Amniotic stem cell (primary cell): ENCODE results near the gene LRRC74B.
"Not testable (repeated sequence)": the region's sequence is repeated elsewhere in the genome, so short reads cannot be mapped to it uniquely, and the experiment has no call there.

ENCODE experiments used
- DNase-seq: peaks from one replicate; lab custom pipeline; 2025; lab: John Stamatoyannopoulos, UW

The LRRC74B gene, protein sequence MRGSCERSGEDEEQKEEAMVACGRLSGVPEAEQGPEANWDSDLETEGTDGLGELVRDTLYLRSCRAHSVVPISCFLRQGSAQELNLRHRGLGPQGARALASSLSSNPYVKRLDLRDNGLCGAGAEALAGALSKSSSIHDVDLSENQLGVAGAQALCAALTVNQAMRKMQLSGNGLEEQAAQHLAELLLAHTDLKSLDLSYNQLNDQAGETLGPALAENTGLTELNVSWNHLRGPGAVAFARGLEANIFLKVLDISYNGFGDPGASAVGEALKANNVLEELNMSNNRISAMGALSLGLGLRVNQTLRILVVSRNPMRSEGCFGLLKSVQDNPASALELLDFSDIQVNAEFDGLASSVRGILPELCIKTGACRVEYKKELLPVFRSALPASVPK

DNA sequence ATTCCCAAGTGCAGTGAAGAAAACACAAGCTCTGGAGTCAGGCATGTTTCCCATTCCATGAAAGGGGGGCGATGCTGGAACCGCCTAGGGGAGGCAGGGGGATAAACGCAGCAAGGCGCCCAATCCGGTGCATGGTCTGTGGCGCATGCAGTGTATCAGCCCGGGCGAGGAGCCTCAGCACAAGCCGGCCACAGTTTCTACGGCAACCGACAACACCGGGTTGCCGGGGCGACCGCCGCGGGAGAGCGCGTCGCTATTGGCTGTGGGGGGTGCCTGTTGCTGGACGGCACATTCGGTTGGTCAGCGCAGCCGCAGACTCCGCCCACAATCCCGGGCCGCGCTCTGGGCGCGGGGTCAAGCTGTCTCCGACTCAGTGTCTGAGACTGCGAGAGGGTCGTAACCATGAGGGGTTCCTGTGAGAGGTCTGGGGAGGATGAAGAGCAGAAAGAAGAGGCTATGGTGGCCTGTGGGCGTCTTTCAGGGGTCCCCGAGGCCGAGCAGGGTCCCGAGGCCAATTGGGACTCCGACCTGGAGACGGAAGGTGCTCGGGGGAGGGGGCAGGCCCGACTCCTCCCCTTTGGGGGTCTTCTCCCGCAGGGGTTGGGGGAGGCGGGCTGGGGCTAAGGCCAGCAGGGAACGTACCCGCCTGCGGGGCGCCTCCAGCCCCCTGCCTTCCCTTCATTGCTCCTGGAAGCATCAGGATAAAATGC lies at the start of gene LRRC74B:
TSS of gene LRRC74B (plus strand) at position 362 of the 710 bp plus-strand sequence. CDS start at position 403, 41 bp downstream.
- peak; percentile 88 for DNase-seq

DNA sequence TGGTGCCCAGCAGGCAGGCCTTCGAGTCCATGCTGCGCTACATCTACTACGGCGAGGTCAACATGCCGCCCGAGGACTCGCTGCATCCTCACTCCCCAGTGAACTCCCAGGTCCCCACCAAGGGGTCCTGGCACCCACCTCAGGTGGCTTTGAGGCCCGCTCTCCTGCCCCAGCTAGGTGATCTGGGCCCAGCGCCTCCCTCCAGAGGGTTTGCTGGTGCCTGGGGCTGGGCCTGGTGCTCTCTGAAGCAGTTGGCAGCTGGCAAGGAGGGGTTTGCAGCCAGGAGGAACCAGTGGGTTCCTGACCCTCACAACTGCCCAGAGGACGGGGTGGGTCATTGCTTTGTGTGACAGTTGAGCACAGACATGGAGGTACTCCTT lies 49.7 kb upstream of the LRRC74B start:
- no peak for DNase-seq

DNA sequence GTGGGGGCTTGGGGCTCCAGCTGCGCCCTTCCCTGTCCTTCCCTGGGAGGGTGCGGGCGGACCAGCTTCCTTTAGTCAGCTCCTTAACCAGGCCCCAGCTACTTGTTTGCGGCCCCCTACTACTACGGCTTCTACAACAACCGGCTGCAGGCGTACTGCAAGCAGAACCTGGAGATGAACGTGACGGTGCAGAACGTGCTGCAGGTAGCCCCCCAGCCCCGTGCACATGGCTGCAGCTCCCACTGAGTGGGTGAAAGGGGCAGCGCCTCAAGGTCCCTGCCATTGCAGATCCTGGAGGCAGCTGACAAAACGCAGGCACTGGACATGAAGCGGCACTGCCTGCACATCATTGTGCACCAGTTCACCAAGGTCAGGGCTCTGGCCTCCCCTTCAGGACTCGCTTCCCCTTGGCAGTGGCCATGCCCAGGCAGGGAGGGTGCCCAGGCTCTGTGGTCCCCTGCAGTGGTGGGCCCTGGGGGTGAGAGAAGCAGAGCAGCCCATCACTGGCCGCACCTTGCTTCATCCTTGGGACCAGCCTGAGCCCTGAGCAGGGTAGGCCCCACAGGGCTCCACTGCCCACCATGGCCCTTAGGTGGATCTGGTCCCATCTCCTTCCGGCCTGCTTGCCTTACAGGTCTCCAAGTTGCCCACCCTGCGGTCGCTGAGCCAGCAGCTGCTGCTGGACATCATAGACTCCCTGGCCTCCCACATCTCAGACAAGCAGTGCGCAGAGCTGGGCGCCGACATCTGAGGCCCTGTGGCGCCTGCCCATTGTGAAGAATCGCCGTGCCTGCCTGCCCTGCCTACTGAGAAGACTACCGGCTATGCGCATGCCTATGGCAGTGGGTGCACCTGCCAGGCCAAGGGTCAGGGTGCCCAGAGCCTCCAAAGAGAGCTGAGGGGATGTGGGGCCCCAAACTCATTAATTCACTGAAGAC lies 48.9 kb upstream of the LRRC74B start:
- DNase-seq: no peak

DNA sequence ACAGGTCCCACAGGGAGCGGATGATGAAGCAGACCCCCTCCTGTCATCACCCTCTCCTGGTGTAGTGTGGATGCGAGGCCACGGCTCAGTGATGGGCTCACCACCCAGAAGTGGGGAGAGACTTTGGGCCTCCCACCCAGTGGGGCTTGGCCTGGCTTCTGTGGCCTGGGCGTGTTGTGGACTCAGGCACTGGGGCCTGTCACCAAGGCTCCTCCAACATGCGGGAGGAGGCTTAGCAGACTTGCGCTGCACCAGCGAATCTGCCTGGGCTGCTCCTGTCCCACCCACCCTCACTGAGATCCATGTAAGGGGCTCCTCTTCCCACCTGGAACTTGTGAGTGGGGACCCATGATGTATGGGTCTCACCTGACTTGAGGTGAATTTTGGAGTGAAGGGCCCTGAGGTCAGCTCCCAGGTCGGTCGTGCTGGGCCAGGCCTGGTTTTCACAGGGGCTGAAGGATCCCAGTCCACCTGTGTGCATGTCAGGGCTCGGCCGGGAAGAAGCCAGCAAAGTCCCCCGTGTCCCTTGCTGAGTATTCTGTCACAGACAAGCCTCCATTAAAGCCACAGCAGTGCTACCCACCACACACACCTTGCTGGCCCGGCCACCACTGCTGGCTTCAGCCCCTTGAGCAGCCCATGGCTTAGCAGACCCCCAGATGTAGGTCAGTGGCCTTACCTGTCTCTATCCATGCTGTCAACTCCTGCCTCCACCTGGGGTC lies 48.0 kb upstream of the LRRC74B start:
- no peak for DNase-seq

DNA sequence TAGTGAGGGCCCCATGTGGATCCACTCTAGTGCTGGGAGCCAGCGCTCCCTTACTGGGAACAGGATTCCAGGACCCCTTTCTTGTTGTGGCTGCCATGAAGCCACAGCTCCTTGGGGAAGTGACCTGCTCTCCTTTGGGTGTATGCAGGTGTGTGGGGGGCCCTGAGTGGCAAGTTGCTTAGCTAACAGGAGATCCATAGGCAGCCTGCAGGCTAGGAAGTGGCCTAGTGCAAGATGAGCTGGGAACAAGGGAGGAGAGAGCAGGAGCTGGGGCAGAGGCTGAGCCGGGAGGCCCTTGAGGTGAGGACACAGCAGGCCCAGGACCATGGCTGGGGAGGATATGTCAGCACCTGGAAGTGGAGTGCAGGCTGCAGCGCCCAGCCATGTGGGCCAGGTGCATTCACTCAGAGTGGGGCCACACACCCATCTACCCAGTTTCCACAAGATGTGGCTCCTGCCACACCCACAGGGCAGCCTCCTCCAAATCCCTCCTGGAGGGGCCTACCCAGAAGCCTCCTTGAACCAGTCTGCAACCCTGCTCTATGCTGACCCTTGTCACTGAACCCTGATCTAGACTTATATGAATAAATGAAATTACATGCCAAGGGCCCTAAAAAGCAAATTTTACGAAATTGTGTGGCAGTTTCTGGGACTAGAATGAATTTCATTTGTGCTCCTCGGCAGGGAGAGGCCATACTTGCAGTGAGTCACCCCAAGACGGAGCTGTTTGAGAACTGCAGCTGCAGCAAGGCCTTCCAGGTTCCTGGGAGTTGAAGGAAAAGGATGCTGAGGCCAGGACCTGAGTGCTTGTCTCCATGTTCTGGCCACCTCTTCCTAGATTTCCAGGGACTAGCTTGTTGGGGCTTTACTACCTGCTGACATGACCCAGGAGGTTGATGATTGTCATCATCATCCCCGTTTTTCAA lies 47.1 kb upstream of the LRRC74B start:
- no peak for DNase-seq

DNA sequence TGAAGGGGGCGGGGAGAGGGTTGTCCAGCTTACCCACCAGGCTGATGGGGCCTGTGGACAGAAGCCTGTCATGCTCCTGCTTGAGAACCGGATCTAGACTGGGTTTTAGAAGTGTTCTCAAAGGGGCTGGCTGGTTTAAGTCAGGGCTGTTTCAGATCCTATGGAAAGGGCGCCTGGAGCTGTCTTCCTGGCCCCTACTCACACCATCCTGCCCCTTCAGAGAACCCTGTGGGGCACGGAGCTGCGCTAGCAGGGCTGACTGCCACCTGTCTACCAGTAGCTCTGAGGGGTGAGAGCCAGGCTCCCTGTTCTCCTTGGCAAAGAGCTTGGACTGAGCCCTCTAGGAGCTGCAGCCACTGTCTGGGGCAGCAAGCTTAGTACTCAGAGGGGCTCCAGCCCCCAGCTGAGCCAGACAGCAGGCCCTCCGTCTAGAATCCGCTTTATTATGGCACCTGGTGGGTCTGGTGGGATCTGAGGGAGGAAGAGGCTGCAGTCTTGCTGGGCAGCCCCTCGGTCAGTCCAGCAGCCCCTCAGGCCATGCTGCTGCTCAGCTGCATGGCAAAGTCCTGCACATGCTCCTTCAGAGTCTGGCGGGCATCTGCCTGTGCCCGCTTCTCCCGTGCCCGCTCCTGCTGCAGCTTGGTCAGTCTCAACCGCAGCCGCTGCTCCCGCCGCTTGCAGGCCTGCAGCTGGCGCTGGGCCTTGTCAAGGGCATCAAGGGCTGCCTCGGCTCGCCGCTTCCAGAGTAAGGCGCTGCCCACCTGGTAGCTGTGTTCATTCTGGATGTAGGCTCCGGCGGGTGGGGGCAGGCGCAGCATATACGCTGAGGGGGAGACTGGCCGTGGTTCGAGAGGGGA lies 46.2 kb upstream of the LRRC74B start:
- no peak for DNase-seq

DNA sequence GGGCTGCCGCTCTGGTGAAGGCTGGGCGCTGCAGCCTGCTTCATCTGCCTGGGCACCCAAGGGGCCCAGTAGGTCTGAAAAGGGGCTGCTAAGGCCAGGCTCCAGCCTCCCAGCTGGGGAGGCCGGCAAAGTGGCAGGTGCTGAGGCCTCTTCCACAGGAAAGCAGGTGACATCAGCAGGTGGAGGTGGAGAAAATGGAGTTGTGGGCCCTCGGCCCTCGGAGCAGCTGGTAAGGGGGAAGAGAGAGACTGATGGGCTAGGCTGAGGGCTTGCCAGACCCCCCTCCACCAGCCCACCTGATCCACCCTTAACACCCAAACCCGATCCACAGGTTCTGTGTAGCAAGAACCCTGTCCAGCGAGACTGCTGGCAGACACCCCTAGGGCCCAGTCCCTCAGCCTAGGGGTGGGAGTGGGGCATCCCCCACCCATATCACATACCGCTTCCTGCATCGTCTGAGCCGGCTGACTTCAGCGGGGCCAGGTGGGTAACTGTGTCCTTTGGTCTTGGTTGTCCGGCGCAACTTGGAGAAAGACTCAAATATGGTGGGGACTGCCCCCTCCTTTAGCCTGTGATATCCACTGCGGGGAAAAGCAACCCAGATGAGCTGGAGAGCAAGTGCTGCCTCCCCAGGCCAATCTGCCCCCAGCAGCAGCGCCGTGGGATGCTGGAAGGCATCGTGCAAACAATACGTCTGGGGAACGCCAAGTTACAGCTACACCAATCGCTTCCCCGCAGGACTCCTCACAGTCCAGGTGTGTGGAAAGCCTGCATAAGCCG lies 45.3 kb upstream of the LRRC74B start:
- DNase-seq: no peak

DNA sequence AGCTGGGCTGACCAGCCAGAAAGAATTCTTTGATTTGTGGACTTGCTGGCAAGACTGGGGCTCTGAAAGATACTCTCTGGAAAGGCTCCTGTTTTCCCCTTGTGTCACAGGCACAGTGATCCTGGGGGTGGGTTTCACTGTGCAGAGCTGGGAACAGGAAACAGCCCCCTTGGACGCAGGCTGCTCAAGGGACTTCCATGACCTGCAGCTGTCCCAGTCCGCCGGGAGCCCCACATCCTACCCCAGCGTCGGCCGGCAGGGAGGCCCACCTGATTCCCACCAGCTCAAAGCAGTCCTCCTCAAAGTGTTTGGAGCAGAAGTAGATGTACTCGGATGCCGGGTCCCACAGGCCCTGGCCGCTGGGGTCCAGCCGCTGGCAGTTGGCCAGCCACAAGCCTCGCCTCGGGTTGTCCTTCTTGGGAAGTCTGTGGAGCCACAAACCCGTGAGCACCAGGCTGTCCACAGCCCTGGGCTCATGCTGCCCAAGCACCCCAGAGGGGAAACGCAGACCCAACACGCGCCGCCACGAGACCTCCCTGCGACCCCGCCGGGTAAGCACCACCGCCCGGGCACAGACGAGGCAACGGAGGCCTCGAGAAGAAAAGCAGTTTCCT lies 44.7 kb upstream of the LRRC74B start:
- DNase-seq: no peak

DNA sequence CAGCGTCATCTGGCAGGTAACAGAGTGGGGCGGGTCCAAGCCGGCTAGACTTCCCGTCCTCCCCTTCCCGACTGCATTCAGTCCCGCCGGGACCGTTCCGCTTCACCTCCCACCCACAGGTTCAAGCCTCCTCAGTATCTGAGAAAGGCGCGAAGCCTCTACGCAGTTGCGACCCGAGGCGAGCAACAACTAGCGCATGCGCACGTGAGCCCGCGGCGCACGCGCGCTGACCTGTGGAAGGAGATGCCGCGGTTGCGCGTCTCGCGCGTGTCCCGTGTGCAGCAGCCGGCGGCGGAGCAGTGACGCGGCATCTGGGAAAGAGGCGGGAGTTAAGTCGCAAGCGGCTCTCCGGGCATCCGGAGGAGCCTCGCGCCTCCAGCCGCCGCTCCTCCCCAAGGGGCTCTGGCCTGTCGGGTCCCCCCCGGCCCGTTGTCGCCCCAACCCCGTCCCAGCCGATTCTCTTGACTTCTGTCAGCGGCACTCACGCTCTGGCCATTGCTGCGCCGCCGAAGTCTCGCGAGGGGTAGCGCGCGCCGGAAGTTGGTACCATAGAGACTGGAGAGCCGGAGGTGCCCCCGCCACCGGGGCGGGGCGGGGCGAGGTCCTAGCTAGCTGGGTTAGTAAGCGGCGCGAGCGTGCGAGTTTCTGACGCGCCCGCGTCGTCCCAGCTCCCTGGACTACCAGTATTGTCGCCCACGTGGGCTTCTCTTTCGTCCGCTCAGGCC lies 44.0 kb upstream of the LRRC74B start, which contains the start of gene THAP7:
TSS of gene THAP7 (minus strand) at position 518 of the 725 bp plus-strand sequence. CDS start at position 311, 207 bp downstream.
- DNase-seq: peak; percentile 89

DNA sequence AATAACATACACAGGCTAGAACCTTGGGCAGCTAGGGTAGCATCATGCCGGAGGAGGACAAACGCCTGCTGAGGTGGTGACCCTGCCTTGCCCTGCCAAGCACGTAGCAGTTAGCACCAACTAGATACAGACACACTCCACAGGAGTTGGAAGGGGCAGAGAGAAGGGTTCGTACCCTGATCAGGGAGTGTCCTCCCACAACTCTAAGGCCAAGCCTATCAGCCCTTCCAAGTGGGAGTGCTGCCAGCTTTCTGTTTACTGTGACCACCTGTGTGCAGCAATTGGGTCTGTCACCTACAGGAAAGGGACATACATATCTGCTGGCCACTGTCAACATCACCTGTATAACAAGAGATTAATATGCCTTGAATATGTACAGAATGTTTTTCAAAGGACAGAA lies 42.0 kb upstream of the LRRC74B start:
- no peak for DNase-seq

DNA sequence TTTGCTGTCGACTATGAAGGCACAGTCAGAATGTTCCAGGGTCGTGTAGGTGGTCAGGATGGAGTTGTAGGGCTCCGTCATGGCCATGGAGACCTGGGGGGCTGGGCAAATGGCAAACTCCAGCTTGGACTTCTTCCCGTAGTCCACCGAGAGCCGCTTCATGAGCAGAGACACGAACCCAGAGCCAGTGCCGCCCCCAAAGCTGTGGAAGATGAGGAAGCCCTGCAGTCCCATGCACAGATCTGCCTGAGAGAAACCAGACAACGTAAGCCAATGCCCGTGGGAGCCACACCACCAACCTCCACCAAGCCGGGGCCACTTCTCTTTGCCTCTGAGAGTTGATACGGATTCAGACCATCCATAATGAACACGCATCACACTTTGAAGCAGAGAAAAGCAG lies 36.5 kb upstream of the LRRC74B start:
- DNase-seq: not testable (repeated sequence)

DNA sequence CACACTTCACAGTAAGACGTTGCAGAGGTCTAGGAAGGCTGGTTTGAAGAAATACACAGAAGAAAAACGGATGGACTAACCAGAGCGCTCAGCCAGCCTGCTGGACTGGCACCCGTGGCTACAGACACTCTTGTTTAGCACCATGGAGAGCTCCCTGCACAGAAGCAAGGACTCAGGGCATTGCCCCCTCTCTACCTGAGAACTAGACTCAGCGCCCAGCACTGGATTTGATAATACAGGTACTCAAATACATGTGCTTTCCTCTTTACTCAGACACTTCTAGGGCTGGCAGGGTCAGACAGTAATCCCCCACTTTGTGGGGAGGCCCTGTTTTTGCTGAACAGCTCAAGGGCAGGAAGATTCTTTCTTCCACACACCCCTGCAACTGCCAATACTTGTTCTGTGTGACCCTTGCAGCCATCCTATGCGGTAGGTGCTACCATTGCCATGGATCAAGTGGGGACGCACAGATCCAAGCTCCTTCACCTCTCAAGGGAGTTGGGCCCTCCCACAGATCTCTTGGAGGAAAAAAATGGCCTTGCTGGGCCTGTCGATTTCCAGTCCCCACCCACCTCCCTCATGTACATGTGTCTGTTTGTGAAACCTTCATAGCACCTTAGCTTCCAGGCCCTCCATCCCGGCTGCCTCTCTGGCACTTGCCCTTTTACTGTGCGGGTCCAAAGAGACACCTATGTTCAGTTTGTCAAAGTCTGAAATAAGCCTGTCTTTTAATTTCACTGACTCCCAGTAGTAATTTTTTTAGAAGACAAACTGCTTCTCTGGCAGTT lies 35.9 kb upstream of the LRRC74B start:
- DNase-seq: no peak

DNA sequence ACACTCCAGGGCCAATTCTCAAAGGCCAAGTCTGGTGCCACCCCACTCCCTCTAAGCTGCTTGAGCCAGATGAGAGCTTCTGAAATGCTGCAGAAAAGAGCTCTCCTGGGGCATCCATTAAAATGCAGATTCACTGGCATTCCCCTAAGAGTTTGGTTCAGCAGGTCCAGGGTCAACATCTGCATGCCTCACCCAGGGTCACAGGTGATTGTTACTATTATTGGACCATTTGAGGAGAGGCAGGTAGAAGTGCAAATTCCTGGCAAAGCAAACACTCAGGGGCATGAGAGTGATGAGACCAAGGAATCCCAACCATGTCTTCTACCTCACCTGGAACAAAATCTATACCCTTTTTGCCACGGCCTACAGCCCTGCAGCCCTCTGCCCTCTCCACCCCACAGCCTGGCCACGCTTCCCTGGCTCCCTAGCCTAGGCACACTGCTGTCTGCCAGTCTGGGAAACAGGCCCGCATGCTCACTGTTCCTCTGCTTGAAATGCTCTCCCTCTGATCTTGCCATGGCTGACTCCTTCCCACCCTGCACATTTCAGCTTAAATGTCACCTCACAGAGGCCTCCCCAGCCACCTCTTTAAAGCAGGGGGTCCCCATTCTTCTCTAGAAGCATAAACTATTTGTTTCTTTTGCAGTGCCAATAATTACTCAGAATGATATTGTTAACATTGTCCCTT lies 35.2 kb upstream of the LRRC74B start:
- no peak for DNase-seq

DNA sequence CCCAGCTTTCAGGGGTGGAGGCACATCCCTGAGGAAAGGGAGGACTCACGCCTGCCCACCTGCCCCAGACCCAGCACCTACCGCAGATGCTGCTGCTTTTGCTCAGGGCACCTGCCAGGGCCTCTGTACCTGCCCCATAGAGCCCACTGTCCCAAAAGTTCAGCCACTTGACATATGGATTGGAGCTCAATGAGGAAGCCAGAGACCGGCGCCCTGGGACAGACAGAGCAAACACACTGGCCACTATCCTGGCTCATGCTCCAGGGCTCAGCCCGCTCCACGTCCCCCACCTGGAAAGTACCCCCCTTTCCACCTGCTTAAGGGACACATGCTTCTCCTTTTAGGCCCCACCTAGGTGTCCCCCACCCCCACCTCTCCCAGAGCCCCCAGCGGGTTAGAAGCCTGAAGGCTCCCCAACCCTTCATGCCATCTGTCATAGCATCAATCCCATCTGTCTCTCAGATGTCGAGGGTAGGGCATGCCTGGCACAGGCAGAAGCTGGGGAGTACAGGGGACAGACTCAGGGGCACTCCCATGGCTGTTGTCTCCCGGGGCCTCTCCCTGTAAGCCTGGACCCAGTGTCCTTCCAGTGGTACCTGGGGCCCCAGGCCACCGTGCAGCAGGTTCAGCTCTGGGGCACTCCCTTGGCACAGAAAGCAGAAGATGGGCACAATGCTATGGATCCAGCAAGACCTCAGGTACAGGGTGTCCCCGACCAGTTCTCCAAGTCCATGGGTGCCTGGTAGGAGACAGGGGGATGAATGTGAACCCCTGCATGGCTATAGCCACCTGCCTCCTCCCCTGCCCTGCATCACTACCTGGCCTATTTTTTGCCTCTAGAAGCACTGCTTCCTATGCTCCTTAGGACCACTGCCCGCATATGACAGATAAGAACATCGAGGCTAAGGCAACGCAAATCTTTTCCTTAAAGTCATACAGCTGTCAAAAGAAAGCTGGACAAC lies 33.0 kb upstream of the LRRC74B start:
- no peak for DNase-seq

DNA sequence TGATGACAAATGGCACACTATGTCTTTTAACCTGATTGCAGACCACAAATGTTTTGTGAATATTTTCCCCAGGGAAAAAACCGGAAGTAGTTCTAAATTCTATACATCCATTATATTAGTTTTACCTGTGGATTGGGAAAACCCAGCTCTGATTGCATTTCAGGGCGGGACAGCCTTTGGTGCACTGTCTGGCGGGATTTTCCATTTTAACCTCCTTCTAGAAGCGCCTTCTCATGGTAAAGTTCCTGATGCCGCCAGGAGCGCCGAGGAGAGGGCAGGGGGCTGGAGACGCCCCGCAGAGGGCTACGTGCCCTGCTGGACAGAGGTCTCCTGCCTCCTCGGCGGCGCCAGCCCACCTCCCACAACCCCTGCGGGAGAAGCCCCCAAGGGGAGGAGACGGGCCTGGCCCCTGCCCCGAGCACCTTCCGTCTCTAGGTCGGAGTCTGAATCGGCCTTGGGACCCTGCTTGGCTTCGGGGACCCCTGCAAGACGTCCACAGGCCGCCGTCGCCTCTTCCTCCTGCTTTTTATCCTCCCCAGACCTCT lies 32.0 kb upstream of the LRRC74B start:
- no peak for DNase-seq
